Tibial nerve (tissue), 4 donors: ENCODE results near the gene SF3B5. TPM values are rescaled to one million over a fixed set of nuclear protein-coding genes. Genes with fewer than 3 reads are reported as not detected.
"Not testable (repeated sequence)": the region's sequence is repeated elsewhere in the genome, so short reads cannot be mapped to it uniquely, and the experiment has no call there.

Experiments used
- DNase-seq, 2 donors: peaks; one replicate each; pipeline ENCODE4 v3.0.0-alpha.2; 2019; ENCODE audit warnings: low spot score in 2 of 2
- H3K27ac ChIP-seq, 4 donors: fragments of 200-600 bp; sonication (generic) in 3 of 4; one replicate each; pipeline ENCODE4 v1.5.1; 2017 to 2019; ENCODE audit warnings: mild to moderate bottlenecking in 1 of 4
- H3K27me3 ChIP-seq, 2 donors: fragments of 200-600 bp; sonication (generic) in 1 of 2; one replicate each; pipeline versions ENCODE4 v1.5.1 to v1.6.0; 2017 to 2019
- H3K36me3 ChIP-seq, 3 donors: fragments of 200-600 bp; sonication (generic); one replicate each; pipeline ENCODE4 v1.5.1; 2018 to 2019
- H3K4me1 ChIP-seq, 4 donors: fragments of 200-600 bp; sonication (generic) in 3 of 4; one replicate each; pipeline ENCODE4 v1.5.1; 2017 to 2019
- H3K4me3 ChIP-seq, 4 donors: fragments of 200-600 bp; sonication (generic) in 3 of 4; one replicate each; pipeline ENCODE4 v1.5.1; 2017 to 2019; ENCODE audit warnings: mild to moderate bottlenecking in 1 of 4, moderate library complexity in 1 of 4
- H3K9me3 ChIP-seq, 4 donors: fragments of 200-600 bp; sonication (generic) in 3 of 4; one replicate each; pipeline ENCODE4 v1.5.1; 2017 to 2019
- EP300 ChIP-seq, 2 donors: sonication (generic); formaldehyde crosslinking; IDR thresholded peaks; one replicate each; pipeline ENCODE4 v1.6.1; 2017; ENCODE audit warnings: antibody characterized with exemption in 2 of 2, mild to moderate bottlenecking in 1 of 2
- POLR2A ChIP-seq, 2 donors: fragments of 450-650 bp; IDR thresholded peaks; one replicate each; pipeline ENCODE4 v1.6.1; 2017; ENCODE audit warnings: antibody characterized with exemption in 2 of 2, mild to moderate bottlenecking in 2 of 2, moderate library complexity in 2 of 2
- WGBS, 2 donors: methylation state at CpG; one replicate each; pipeline ENCODE4 v1.1.5; 2018; 5-methylcytosine and 5-hydroxymethylcytosine counted together
- total RNA-seq, 4 donors: library from RNA; depleted of rRNA; stranded (reverse); fragments of >200 nt; gene quantifications; one replicate each; pipeline ENCODE4 v1.1.0, GENCODE V29; 2016
- TF ChIP-seq, protein P1 (sequence below), 5 experiments: fragments of 200-600 bp in 3 of 5; fragments of 450-650 bp in 2 of 5; sonication (generic) in 3 of 5; IDR thresholded peaks; one replicate each; pipeline ENCODE4 v1.5.1; 2016 to 2019; ENCODE audit warnings: antibody characterized with exemption in 5 of 5, mild to moderate bottlenecking in 3 of 5, moderate library complexity in 2 of 5

Gene SF3B5
- total RNA-seq, 4 donors from 2014 or later: 99.8 to 155 (median 118) TPM

DNA sequence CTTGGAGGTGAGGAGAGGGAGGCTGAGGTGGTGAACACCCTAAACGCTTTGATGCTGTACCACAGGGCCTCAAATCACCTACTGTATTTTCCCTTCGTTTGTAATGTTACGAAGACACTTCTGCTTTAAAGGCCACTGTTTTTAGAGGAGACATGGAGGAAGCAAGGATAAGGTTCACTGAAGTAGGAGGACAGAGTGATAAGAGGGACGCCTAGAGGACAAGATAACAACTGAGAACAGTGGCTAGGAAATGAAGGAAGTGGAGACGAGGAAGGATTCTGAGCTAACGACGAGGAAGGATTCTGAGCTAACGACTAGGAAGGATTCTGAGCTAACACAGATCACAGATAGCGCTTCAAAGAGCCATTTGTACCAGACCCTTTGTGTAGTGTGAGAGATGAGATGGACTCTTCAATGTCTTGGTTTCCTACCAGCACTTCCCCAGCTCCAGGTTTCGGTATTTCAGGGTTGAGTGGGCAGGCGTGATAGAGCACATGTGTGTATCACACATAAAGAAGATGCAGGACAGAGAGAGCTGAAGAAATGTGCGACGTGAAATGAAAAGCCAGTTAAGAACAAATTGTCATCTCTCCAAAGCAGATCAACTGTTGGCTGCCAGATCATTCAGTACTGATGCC, 7.5 kb downstream of the SF3B5 start:
- TF ChIP-seq POLR2A (IDR thresholded peaks at IDR 0.05) (no peak), EP300 (IDR thresholded peaks at IDR 0.05) (no peak)
- TF ChIP-seq, protein P1, sequence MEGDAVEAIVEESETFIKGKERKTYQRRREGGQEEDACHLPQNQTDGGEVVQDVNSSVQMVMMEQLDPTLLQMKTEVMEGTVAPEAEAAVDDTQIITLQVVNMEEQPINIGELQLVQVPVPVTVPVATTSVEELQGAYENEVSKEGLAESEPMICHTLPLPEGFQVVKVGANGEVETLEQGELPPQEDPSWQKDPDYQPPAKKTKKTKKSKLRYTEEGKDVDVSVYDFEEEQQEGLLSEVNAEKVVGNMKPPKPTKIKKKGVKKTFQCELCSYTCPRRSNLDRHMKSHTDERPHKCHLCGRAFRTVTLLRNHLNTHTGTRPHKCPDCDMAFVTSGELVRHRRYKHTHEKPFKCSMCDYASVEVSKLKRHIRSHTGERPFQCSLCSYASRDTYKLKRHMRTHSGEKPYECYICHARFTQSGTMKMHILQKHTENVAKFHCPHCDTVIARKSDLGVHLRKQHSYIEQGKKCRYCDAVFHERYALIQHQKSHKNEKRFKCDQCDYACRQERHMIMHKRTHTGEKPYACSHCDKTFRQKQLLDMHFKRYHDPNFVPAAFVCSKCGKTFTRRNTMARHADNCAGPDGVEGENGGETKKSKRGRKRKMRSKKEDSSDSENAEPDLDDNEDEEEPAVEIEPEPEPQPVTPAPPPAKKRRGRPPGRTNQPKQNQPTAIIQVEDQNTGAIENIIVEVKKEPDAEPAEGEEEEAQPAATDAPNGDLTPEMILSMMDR (IDR thresholded peaks at IDR 0.05): no peak
- H3K36me3 ChIP-seq: peaks cover 0 to 25% (median 0%) of the 10 kb centered on the region in 3 donors
- no peak for DNase-seq
- H3K4me1 ChIP-seq: peaks cover 0 to under 1% (median 0%) of the 10 kb centered on the region in 4 donors
- 80 to 82% methylated on average over 13 of the region's 13 CpGs for WGBS, 2 donors
- no peaks in the 10 kb centered on the region for H3K27me3 ChIP-seq
- H3K9me3 ChIP-seq: no peaks in the 10 kb centered on the region
- no peak overlapping the region for H3K4me3 ChIP-seq
- no peak overlapping the region for H3K27ac ChIP-seq

DNA sequence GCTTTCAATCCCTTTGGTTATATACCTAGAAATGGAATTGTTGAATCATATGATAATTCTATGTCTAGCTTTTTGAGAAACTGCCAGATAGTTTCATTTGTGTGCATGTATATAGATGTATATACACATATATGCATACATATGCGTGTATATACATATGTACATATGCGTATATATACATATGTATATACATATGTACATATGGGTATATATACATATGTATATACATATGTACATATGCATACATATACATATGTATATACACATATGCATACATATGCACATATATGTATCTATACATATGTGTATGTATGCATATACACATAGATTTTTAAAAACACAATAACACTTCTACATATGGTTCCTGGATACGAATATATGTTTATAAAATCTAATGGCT, 8.4 kb downstream of the SF3B5 start:
- H3K27me3 ChIP-seq: no peaks in the 10 kb centered on the region
- no peak overlapping the region for H3K27ac ChIP-seq
- 93 to 95% methylated on average over 3 of the region's 3 CpGs for WGBS, 2 donors
- no peak overlapping the region for H3K4me3 ChIP-seq
- H3K4me1 ChIP-seq: no peaks in the 10 kb centered on the region
- no peaks in the 10 kb centered on the region for H3K9me3 ChIP-seq
- no peak for TF ChIP-seq EP300 (IDR thresholded peaks at IDR 0.05)
- TF ChIP-seq, protein P1 (IDR thresholded peaks at IDR 0.05): no peak
- no peak for TF ChIP-seq POLR2A (IDR thresholded peaks at IDR 0.05)
- no peak for DNase-seq
- H3K36me3 ChIP-seq: peaks cover 0 to 25% (median 0%) of the 10 kb centered on the region in 3 donors

DNA sequence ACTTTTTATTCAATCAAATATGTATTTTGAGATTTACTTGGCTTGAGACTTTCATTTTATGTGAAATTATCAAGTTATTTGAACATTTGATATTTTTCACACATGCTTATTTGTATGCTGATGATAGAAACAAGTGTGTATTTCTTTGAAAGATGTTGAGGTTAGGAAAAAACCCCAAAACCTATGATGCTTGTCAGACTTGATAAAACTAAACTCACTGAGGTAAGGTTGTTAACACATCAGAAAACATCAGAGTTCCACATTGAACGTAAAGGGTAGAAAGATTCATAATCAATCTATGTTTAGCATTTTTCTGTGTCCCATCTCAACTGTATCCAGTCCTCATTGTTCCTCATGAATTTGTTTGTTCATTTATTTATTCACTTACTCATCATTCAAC, 12.2 kb downstream of the SF3B5 start:
- Histone ChIP-seq H3K9me3 (no peaks in the 10 kb centered on the region), H3K4me1 (no peaks in the 10 kb centered on the region), H3K4me3 (no peak overlapping the region), H3K36me3 (peaks cover 0 to 24% (median 0%) of the 10 kb centered on the region in 3 donors), H3K27me3 (no peaks in the 10 kb centered on the region), H3K27ac (no peak overlapping the region)
- no peak for TF ChIP-seq EP300 (IDR thresholded peaks at IDR 0.05)
- TF ChIP-seq, protein P1 (IDR thresholded peaks at IDR 0.05): no peak
- TF ChIP-seq POLR2A (IDR thresholded peaks at IDR 0.05): no peak
- 71 to 78% methylated on average over 1 of the region's 1 CpG for whole genome bisulfite sequencing, 2 donors
- DNase-seq: no peak

DNA sequence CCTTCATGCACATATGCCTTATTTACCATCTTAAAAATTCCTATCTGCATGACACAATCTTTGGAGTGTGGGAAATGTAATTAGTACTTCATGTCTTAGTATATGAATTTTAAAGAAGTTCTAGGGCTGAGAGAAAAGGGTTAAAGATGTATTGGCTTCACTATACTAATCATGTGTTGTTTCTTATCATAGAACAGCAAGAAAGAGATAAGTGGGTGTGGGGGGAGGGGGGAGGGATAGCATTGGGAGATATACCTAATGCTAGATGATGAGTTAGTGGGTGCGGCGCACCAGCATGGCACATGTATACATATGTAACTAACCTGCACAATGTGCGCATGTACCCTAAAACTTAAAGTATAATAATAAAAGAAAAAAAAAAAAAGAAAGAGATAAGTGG, 13.0 kb downstream of the SF3B5 start:
- WGBS, 2 donors: 75 to 97% methylated on average over 3 of the region's 3 CpGs
- H3K36me3 ChIP-seq: peaks cover 0 to 20% (median 0%) of the 10 kb centered on the region in 3 donors
- DNase-seq, H3K4me1 ChIP-seq, H3K4me3 ChIP-seq, H3K27me3 ChIP-seq, H3K27ac ChIP-seq, H3K9me3 ChIP-seq: not testable (repeated sequence)

DNA sequence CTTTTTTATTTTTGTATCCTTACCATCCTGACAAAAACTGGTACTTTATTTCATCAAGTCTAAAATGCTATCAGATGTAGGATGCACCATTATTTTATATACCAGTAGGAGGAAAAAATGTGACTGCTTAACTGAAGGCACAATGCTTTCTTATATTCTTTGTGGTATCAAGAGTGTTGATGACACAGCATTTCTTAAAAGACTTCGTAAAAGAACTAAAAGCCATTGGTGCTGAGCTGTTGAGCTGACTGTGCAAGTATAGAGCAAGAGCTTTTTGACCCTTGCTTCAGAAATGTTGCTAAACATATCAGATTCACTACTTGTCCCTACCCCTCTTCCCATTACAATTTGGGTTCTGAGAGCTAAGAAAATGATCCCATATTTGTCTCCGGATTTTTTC, 17.5 kb downstream of the SF3B5 start:
- 64 to 74% methylated on average over 2 of the region's 2 CpGs for WGBS, 2 donors
- TF ChIP-seq EP300 (IDR thresholded peaks at IDR 0.05) (no peak), POLR2A (IDR thresholded peaks at IDR 0.05) (no peak)
- TF ChIP-seq, protein P1 (IDR thresholded peaks at IDR 0.05): no peak
- Histone ChIP-seq H3K9me3 (no peaks in the 10 kb centered on the region), H3K27ac (no peak overlapping the region), H3K36me3 (no peaks in the 10 kb centered on the region), H3K4me3 (no peak overlapping the region), H3K27me3 (no peaks in the 10 kb centered on the region), H3K4me1 (no peaks in the 10 kb centered on the region)
- no peak for DNase-seq
